ENCODE measurements around the gene TEDC1. TPM values are rescaled to one million over a fixed set of nuclear protein-coding genes. Genes with fewer than 3 reads are reported as not detected.

The TEDC1 gene
- total RNA-seq, 1 experiment from 2014 or later: 26.2 TPM

DNA sequence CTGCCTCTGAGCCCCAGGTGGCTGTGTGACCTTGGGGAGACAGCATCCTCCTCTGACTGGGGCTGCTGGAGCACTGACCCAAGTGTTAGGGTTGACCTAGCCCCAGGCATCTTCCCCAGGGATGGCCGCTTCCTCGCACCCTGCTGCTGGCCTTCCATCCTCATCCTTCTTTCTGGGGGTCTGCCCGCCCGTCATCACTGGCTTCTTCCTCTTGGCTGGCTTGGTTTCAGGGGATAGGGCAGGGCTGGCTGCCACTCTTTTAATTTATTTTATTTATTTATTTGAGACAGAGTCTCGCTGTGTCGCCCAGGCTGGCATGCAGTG lies 3.5 kb downstream of the TEDC1 start:
- H3K4ac ChIP-seq (ENCODE audit: low read depth, low read length): no peak overlapping the region
- no peak overlapping the region for H2BK120ac ChIP-seq (ENCODE audit: low read depth, low read length, poor library complexity, severe bottlenecking)
- H2AK5ac ChIP-seq (ENCODE audit: insufficient read length, low read length): no peak overlapping the region
- no peak overlapping the region for H2AFZ ChIP-seq (ENCODE audit: low read length)
- H3K9ac ChIP-seq (ENCODE audit: extremely low read depth, insufficient read length, low read length): no peak overlapping the region
- no peaks in the 10 kb centered on the region for H3K27me3 ChIP-seq (ENCODE audit: insufficient read depth, low read length)
- H2BK15ac ChIP-seq (ENCODE audit: low read depth, low read length): no peak overlapping the region
- no peak overlapping the region for H3T11ph ChIP-seq (ENCODE audit: low read length)
- Mint-ChIP-seq H3K27me3 (ENCODE audit: low read depth) (peaks cover under 1% of the 10 kb centered on the region), H3K4me3 (no peak overlapping the region), H3K9me3 (peaks cover 0 to 4% of the 10 kb centered on the region in 2 experiments; a peak in 1 of 5 replicates), H3K4me1 (peaks cover under 1 to 8% of the 10 kb centered on the region in 2 experiments), H3K36me3 (ENCODE audit: insufficient read depth in 1 of 3, low read depth in 3 of 3) (peaks cover 0 to 5% (median 0%) of the 10 kb centered on the region in 3 experiments; a peak in 3 of 7 replicates), H3K27ac (no peak overlapping the region; a peak in 1 of 7 replicates)
- H3K79me1 ChIP-seq (ENCODE audit: insufficient read depth, low read depth, low read length, poor library complexity, severe bottlenecking): no peaks in the 10 kb centered on the region
- no CpG with 5 or more reads among the region's 6 CpGs for WGBS (ENCODE audit: extremely low coverage, insufficient read length, low lambda C conversion rate)
- H3K4me1 ChIP-seq (ENCODE audit: insufficient read depth, low read length): no peaks in the 10 kb centered on the region
- H3K4me2 ChIP-seq (ENCODE audit: insufficient read depth, insufficient read length, low read length): no peak overlapping the region
- no peaks in the 10 kb centered on the region for H3K79me2 ChIP-seq (ENCODE audit: insufficient read depth, low read length)
- TF ChIP-seq, protein P1, sequence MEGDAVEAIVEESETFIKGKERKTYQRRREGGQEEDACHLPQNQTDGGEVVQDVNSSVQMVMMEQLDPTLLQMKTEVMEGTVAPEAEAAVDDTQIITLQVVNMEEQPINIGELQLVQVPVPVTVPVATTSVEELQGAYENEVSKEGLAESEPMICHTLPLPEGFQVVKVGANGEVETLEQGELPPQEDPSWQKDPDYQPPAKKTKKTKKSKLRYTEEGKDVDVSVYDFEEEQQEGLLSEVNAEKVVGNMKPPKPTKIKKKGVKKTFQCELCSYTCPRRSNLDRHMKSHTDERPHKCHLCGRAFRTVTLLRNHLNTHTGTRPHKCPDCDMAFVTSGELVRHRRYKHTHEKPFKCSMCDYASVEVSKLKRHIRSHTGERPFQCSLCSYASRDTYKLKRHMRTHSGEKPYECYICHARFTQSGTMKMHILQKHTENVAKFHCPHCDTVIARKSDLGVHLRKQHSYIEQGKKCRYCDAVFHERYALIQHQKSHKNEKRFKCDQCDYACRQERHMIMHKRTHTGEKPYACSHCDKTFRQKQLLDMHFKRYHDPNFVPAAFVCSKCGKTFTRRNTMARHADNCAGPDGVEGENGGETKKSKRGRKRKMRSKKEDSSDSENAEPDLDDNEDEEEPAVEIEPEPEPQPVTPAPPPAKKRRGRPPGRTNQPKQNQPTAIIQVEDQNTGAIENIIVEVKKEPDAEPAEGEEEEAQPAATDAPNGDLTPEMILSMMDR (conservative IDR thresholded peaks at IDR 0.05): no peak
- H3K56ac ChIP-seq (ENCODE audit: insufficient read length, low read depth, low read length): no peak overlapping the region
- no peak overlapping the region for H4K91ac ChIP-seq (ENCODE audit: insufficient read length, low read depth, low read length)
- H3K14ac ChIP-seq (ENCODE audit: insufficient read depth, low read length): no peak overlapping the region
- H3K18ac ChIP-seq (ENCODE audit: insufficient read length, low read depth, low read length): no peak overlapping the region
- H3K27ac ChIP-seq (ENCODE audit: insufficient read length, low read depth, low read length): no peak overlapping the region
- no peak overlapping the region for H2BK20ac ChIP-seq (ENCODE audit: low read depth, low read length, poor library complexity, severe bottlenecking)
- H2BK5ac ChIP-seq (ENCODE audit: insufficient read length, low read length): no peak overlapping the region
- peaks cover 3% of the 10 kb centered on the region for H3K23me2 ChIP-seq (ENCODE audit: insufficient read length, low read depth, low read length, poor library complexity, severe bottlenecking)
- no peaks in the 10 kb centered on the region for H4K20me1 ChIP-seq (ENCODE audit: control insufficient read depth, insufficient read depth, insufficient read length)
- H3K23ac ChIP-seq (ENCODE audit: insufficient read length, low read depth, low read length): no peak overlapping the region
- H3K9me3 ChIP-seq (ENCODE audit: control insufficient read depth, low read depth, low read length): no peaks in the 10 kb centered on the region
- no peak for DNase-seq
- no peak overlapping the region for H2BK12ac ChIP-seq (ENCODE audit: insufficient read length, low read depth, low read length)
- no peak overlapping the region for H4K5ac ChIP-seq (ENCODE audit: insufficient read length, low read depth, low read length)
- H4K8ac ChIP-seq (replicated peaks; ENCODE audit: insufficient read length, low read depth, low read length): no peak overlapping the region

Data from H9 (cell line).